Activated CD8-positive, alpha-beta memory T cell treated with anti-CD3 and anti-CD28 coated beads for 1 hour (primary cell): ENCODE data around the gene EFTUD2.

Source experiments
- DNase-seq, 2 donors: peaks; one replicate each; pipeline ENCODE4 v3.0.0-alpha.2; 2020; ENCODE audit warnings: low read depth in 1 of 2; ENCODE audit errors: extremely low read depth in 1 of 2

EFTUD2 gene

DNA sequence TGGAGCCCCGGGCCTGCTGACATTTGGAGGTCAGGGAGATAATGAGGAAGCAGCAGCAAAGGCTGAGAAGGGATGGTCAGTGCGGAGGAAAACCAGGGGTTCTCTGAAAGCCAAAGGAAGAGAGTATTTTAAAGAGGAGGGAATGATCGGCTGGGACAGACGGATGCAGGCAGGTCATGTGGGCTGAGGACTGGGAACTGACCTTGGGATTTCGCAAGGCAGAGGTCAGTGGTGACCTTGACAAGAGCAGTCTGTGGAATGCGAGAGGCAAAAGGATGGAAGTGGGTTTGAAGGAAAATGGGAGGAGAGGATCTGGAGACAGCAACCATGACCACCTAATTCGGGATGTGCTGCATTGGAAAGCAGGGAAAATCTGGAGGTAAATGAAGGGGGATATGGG lies 10.2 kb downstream of the EFTUD2 start:
- no peak for DNase-seq

DNA sequence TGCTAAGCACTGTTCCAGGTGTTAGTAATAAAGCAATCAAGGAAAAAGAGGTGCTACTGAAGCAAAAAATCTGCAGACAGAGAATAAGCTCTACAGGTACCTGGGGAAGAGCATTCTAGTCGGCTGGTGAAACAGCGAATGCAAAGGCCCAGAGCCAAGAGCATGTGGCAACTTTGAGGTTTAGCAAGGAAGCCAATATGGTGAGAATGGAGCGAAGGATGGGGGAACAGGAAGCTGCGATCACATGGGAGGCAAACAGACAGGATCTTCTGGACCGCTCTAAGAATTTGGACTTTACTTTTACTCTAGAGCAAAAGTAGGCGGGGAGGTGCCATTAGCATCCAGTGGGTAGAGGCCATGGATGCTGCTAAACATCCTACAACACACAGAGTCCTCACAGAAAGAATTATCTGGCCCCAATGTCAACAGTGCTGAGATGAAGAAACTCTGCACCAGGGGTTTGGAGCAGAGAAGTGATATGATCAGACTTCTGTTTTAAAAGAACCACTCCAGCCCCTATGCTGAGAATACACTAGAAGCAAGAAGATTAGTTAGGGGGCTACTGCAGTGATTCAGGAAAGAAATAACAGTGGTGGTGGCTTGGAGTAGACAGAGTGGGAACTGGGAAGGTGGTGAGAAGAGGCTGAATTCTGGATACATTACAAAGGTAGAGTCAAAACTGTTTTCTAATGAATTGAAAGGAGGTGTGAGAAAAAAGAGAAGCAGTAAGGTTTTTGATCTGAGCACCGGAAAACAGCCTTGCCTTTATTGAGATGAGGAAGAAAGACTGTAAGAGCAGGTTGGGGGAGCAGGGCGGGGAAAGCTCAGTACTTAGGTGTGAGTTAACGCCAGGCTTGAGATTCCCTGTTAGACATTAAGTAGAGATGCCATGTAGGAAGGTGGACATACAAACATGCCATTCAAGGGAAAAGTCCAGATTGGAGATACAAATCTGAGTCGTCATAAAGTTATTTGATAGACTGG lies 11.0 kb downstream of the EFTUD2 start:
- no peak for DNase-seq

DNA sequence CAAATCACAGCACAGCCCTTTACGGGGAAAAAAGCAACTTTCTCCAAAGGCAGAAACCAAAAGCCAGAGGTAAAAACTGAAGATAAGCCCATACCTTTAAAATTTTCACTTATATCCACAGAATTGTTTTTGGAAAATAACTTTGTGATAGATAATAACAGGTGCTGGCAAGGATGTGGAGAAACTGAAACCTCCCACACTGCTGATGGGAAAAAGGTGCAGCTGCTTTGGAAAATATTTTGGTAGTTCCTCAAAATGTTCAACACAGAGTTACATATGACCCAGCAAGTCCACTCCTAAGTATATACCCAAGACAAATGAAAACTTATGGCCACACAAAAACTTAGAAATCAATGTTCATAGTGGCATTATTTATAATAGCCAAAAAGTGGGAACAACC lies 12.2 kb downstream of the EFTUD2 start:
- DNase-seq, result no peak

DNA sequence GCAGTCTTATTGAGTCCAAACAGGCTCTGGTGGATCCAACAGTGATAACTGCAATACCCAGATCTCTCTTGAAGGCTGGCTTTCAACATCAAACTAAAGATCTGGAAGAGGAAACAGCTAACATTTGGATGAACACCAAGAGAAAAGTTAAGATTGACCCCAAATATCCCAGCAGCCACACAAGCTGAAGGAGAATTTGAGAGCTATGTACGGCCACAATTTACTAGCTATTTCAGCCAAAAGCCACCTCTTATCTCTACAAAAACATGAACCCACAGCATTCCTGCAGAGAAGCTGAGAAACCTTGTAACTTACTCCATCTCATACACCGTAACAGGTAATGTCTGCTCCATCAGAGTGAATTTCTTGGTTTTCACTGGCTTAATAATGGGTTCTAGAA lies 14.3 kb downstream of the EFTUD2 start:
- no peak for DNase-seq

DNA sequence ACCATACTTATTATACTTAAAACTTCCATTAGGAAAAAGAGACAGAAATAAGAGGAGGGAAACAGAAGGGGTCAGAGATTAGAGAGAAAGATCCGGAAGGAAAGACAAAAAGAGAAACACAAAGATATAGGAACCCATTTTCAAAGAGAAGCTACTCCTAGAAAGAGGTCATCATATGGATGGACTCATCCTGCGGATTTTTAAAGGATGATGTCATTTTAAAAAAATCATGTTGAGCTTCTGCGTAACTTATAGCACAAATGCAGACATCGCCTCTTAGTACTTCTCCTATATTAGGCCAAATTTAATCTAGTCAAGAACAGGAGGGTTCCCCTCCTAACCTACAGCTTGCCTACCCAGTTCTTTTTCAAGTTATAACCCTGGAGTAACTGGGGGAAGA lies 18.1 kb downstream of the EFTUD2 start:
- DNase-seq, result no peak

DNA sequence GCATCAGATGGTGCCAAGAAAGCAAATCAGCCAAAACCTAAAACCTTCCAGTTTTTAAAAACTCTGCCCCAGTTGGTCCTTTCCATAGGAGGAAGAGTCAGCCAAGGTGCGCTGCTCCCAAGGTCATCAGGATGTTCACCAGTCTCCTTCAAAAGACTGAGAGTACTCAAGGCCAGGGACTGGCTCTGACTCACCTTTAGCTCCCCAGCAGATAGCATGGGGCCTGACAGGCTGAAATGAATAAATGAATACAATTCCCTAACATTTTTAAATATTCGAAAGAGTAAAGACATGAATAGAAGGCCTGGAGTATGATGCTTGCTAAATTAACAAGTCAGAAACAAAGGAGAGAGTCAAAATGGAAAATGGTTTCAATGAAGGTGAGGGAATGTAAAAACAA lies 19.2 kb downstream of the EFTUD2 start:
- no peak for DNase-seq

DNA sequence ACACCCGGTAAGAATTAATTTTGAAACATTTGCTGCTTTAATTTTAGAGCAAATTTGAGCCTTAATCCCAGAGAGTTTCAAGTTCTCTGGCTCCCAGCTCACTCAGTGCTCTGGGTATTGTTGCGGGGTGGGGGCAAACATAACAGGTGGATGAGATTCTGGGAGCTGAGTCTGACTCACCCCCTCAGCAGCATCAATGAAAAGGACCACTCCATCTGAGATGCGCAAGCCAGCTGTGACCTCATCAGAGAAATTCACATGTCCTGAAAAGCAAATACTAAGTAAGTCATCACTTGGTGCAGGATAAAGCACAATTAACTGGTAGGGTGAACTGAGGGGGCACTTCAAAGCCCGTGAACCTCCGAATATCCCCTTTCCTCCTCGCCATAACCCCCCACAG lies 19.9 kb downstream of the EFTUD2 start:
- no peak for DNase-seq

DNA sequence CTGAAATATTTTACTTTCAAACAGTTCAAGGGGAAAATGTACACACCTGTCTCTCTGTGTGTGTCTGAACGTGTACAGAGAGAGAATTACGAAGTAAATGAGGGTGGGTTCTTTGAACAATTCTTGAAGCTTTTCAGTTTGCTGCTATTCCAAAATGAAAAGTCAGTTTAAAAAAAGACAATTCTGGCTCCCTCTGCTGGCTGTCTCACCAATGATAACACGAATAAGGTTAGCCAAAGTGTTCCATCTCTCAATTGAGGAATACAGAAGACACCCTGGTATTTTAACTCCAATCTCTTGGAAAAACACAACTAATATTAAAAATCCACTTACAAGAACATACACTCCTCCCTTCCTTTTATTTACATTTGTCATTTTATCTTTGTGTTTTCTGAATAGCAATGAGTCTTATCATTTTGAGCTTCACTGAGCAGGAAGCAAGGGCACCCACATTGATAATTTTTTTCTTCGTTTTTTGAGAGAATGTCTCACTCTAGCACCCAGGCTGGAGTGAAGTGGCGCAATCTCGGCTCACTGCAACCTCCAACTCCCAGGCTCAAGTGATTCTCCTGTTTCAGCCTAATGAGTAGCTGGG lies 20.5 kb downstream of the EFTUD2 start:
- DNase-seq, result no peak

DNA sequence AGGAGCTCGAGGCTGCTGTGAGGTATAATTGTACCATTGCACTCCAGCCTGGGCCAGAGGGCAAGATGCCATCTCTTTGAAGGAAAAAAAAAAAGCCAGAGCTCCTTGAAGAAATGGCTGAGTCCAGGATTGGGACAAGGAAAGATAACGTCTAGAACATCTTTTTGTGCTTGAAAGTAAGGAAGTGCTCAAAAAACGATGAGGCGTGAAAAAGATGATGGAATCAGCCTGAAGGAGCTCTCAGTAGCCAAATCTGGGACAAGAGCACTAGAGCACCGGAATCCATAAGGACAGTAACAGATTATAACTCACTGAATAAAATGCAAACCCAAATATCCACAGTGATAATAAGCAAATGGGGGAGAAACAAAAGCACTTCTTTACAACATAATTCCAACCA lies 22.1 kb downstream of the EFTUD2 start:
- no peak for DNase-seq

DNA sequence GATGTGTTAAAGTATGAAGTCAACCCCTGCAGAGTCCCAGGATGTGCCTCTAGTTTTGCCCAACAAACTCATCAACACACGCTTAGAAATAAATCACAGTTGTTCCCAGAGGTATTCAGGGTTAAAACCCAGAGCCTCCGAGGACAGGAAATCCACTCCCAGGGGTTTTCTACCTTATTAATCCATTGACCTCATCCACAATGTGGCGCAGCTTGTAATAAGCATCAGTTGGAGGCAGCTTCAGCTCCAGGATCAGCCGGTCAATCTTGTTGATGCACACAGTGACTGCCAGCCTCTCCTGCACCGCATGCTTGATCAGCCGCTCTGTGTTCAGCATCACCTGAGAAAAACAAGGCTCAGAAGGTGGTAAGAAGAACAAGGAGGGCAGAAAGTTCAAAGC lies 23.5 kb downstream of the EFTUD2 start:
- DNase-seq, result no peak

DNA sequence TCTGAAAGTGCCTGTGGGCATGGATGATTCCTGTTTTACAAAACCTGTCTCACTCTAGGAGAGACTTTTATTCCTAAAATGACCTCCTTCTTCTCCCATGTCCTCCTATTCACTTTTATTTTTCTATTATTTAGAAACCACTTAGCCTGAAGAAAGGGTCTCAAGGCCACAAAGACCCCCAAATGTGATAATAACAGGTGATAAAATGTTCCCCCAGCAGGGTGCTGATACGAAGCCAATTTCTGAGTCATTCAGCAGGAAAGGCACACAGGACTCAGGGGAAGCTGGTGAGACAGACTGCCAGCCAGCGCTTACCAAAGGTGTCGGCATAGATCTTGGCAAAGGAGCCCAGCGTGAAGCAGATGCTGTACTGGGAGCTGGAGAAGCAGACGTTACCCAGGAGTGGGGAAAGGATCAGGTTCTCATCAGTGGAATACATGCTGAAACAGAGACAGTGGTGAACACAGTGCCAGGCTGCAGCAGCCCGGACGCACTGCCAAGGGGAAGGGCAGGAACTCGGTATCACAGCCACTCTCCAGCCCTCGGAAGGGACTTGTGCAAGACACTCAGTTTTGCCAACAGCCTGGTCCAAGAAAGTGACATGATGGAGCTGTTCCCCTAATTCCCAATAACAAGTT lies 27.0 kb downstream of the EFTUD2 start:
- no peak for DNase-seq

DNA sequence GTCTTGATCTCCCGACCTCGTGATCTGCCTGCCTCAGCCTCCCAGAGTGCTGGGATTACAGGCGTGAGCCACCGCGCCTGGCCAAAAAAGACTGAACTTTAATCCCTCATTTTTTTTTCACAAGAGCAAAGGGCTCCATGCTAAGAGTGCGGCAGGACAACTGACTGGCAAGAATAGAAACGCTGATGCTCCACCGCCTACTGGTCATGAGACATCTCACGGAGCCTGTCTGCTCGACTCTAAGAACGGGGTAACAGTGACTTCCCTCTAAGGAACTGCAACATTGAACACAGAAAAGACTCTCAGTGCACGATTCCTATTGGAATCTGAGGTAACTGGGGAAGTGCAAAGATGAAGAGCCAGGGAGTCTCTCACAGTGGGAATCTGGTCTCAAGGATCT lies 27.7 kb downstream of the EFTUD2 start:
- no peak for DNase-seq

DNA sequence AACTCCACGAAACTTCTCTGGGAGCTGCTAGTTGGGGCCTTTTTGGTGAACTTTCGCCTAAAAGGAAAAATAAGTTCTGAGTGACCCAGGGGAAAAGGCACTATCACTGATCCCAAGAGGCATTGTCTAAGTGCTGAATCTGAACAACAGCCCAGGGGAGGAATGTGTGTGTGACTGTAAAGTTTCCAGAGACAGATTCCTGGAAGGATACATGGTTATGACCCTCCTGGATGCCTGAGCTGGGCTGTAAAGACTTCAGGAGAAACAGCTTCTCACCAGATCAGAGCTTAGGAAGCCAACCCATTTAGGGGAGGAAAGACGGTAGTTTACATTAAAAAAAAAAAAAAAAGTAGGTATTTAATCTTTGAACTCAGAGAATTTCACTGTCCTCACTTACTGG lies 31.4 kb downstream of the EFTUD2 start:
- DNase-seq, result no peak

DNA sequence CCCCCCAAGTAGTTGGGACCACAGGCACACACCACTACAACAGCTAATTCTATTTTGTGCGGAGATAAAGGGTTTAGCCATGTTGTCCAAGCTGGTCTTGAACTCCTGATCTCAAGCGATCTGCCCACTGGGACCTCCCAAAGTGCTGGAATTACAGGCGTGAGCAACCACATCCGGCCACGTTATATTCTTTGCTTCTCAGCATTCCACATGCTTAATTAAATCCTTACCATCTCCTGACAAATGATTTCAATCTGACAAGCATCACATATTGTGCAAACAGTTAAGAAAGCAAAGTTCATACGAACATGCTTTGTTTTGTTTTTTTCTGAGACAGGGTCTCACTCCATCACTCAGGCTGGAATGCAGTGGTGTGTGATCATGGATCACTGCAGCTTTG lies 33.3 kb downstream of the EFTUD2 start:
- DNase-seq, result no peak

DNA sequence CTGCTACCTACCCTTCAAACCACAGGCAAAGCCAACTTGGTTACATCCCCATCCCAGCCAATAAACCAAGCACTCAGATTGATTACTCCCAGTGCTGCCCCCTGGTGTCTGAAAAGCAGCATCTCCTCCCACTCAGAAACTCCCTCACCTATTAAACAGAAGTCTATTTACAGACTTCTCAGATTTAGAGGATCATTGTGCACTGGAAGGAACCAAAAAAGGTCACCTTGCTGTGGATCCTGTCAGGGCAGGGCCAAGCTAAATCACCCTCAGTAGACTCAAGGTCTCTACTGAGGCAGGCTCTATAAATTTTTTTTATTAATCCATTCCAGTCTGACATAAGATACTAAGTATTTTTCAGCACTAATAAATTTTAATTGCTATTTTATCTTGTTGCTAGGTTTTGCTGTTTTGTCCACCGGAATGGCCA lies 34.0 kb downstream of the EFTUD2 start:
- DNase-seq, result peak; percentile 44 to 45

DNA sequence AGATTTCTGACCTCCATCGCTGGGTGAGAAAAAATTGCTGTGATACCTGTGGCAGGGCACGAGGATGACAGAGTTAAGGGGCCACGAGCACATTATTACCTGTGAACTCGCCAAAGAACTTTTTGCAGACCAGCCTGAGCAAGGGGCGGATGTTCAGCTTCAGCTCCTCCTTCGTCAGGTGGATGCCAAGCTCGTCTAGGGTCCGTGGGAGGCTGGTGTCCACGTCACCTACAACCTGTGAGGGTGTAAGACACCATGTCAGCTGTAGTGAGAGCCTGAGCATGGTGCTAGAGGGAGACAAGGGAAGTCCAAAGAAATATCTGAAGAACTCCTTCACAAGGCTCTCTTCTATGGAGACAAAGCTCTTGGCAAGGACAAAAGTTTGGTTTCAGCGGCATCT lies 34.4 kb downstream of the EFTUD2 start:
- no peak for DNase-seq

DNA sequence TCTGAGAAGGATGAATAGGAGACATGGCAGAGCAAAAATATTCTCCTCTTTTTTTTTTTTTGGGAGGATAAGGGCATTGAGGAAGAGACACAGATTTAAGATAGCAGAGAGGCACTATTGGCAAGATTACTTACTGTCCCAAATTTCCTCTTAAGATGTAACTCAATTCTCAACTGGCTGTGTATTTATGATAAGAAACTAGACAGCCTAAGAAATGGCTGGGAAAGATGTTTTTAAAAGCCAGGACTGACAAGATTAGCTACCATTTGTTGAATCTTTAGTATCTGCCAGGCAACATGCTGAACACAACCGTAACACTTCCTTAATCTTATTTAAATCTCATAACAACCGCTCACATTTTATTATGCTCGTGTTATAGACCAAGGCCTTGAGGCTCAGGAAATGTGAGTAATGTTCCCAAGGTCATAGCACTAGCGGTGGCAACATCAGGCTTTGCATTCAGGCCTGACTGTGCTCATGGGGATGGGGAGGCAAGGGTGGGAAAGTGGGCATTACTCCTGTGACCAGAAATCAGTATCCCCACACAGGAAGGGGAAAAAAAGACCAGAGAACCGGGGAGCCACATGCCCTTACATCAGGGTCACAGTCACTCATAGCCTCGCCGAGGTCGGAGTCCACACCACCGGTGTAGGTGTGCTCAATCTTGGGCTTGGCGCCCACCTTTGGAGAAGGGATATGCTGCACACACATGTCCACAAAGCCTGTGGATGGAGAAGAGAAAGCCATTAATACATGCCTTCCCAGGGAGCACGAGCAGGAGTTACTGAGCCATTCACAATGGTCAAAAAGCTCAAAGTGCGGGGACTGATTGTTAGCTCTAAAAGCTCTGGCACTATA lies 36.0 kb downstream of the EFTUD2 start:
- no peak for DNase-seq

DNA sequence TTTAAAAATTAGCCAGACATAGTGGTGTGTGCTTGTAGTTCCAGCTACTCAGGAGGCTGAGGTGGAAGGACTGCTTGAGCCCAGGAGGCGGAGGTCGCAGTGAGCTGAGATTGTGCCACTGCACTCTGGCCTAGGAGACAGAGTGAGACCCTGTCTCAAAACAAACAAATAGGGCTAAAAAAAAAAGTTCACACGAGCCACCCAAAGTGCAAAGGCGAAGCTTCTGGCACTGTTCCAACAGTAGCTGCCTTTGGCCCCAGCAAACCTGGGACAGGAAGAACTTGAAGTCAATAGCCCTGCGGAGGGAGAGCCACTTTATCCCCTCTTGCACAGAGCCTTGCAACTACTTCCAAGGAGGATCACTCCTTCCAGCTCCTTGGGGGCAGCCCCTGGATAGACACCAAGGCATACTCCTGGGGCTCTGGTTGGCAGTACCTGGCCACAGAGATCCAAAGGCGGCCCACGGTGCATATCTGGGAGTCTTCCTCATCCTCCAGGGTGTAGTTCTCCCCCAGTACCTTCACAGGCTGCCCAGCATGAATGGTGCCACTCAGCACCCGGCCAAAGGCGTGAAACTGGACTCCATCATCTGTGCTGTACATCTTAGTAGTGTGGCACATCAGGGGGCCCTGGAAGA lies 36.8 kb downstream of the EFTUD2 start:
- no peak for DNase-seq

DNA sequence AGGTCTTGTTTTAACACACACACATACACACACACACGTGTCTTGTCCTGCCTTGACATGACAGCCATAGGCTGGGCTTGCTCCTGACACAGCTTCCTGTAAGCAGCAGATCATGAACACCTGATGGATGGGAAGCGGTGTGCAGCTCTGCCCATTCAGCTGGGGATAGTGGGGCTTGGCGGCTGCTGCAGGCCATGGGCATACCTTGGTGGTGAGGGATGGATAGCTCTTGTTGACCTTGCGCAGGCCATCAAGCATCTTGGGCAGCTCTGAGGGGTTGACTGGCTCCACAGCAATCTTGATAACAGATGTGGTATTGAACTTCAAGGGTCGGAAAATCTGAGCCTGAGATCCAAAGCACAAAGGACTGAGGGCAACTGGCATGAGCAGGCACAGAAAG lies 39.5 kb downstream of the EFTUD2 start:
- no peak for DNase-seq

DNA sequence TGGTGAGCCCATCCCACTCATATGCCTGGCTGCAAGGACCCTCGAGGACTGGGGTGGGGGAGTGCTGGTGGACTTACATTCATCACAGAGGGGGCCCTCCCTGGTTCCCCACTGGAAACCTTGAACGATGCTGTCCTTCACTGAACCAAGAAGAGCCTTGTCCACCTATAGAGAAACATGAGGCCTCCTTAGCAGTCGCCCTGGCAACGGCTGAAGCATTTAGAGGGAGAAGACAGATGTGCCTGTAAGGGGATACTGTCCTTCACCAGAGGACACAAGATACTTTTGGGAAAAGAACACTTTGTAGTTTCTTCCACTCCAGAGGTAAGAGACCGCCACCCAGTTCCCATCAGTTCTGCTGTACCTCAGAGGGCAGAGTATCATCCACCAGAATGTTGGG lies 45.1 kb downstream of the EFTUD2 start:
- DNase-seq, result no peak

DNA sequence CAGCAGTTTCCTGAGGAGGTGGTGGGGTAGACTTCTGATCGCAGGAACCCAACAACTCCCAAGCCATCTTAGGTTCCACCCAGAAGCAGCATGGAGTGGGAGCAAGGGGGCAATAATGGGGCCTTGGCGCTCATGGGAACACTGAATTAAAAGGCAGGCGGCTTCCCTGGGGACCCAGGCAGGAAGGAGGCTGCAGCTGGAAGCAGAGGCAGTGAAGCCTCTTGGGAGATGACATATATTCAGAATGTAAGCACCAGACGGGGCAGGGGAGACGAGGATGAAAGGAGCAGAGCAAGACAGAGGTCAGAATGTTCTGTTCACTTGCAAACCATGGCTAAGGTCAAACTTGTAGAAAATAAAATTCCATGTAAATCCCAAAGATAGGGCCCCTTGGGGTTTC lies 48.6 kb downstream of the EFTUD2 start:
- no peak for DNase-seq
